ENCODE measurements around the gene GOLGA8K. TPM values are rescaled to one million over a fixed set of nuclear protein-coding genes. Genes with fewer than 3 reads are reported as not detected.
"Not testable (repeated sequence)": the region's sequence is repeated elsewhere in the genome, so short reads cannot be mapped to it uniquely, and the experiment has no call there.

Gene GOLGA8K
- polyA plus RNA-seq, 3 donors: 3.2 TPM; not detected in 2

DNA sequence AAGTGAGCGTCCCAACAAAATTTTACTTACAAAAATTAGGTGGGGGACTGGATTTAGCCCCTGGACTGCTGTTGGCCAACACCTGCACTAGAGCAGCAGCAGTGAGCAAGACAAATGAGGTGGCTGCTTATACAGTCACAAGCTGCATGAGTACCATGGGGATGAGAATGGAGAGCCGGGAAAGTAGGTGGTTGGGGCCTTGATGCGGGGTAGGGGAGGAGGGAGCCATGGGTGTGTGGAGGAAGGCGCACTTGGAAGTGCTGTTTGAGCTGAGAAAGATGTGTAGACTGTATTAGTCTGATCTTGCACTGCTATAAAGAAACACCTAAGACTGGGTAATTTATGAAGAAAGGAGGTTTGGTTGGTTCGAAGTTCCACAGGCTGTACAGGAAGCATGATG, 31.0 kb downstream of the GOLGA8K start:
- H3K27me3 Mint-ChIP-seq (ENCODE audit: low read depth in 3 of 3); intact Hi-C loops (cut with micrococcal nuclease); H3K36me3 Mint-ChIP-seq; H2AFZ ChIP-seq (ENCODE audit: insufficient read depth, low read depth, low read length, poor library complexity, severe bottlenecking); H3K9me3 Mint-ChIP-seq; H3K4me1 Mint-ChIP-seq; H3K36me3 ChIP-seq (replicated peaks in 1 of 2; ENCODE audit: control insufficient read depth in 1 of 2, insufficient read depth in 2 of 2, low read length in 2 of 2); H3K27ac Mint-ChIP-seq; H3K4me2 ChIP-seq (replicated peaks; ENCODE audit: extremely low read depth, low read length, poor library complexity, severe bottlenecking); H3K4me3 Mint-ChIP-seq; H3K27ac ChIP-seq (ENCODE audit: low read depth in 1 of 2, low read length in 2 of 2); H3K9ac ChIP-seq (ENCODE audit: insufficient read depth, low read length, poor library complexity, severe bottlenecking); H4K20me1 ChIP-seq (ENCODE audit: insufficient read depth, low read length); DNase-seq; H3K79me2 ChIP-seq (ENCODE audit: insufficient read depth, low read length); H3K4me3 ChIP-seq (replicated peaks in 1 of 3; ENCODE audit: low read depth in 2 of 3, low read length in 3 of 3); H3K4me1 ChIP-seq (ENCODE audit: control insufficient read depth in 1 of 2, insufficient read depth in 2 of 2, low read length in 2 of 2); H3K27me3 ChIP-seq (ENCODE audit: control insufficient read depth in 2 of 2, insufficient read depth in 2 of 2, low read length in 2 of 2); H3K9me3 ChIP-seq (replicated peaks in 1 of 2; ENCODE audit: control insufficient read depth in 1 of 2, insufficient read depth in 1 of 2, low read length in 2 of 2): not testable (repeated sequence)
- no CpG with 5 or more reads among the region's 5 CpGs for WGBS (ENCODE audit: insufficient coverage)

DNA sequence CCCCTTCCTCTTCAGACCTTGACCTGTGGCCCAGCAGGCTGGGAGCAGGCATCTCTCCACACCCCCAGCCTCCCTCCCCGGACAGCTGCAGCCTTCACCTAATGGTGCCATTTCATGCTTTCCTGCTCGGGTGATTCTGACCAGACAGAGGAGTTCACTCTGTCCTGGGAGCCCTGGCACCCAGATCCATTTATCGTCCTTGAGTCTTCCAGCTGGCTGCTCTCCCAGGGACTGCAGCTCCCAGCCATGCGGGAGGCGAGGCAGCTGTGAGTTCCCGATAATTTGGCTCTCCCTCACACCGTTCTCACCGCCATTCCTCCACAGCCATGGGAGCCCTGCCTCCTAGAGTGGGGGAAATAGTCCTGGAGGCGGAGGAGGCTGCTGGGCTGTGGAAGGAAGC, 32.6 kb downstream of the GOLGA8K start:
- H3K4me1 ChIP-seq (ENCODE audit: control insufficient read depth in 1 of 2, insufficient read depth in 2 of 2, low read length in 2 of 2); H3K4me3 Mint-ChIP-seq; H3K27ac ChIP-seq (ENCODE audit: low read depth in 1 of 2, low read length in 2 of 2); H3K27me3 ChIP-seq (ENCODE audit: control insufficient read depth in 2 of 2, insufficient read depth in 2 of 2, low read length in 2 of 2); DNase-seq; H3K9me3 Mint-ChIP-seq; H3K27ac Mint-ChIP-seq; intact Hi-C loops (cut with micrococcal nuclease); H3K4me1 Mint-ChIP-seq; H3K79me2 ChIP-seq (ENCODE audit: insufficient read depth, low read length); H4K20me1 ChIP-seq (ENCODE audit: insufficient read depth, low read length); H3K36me3 ChIP-seq (replicated peaks in 1 of 2; ENCODE audit: control insufficient read depth in 1 of 2, insufficient read depth in 2 of 2, low read length in 2 of 2); H3K36me3 Mint-ChIP-seq; H3K4me2 ChIP-seq (replicated peaks; ENCODE audit: extremely low read depth, low read length, poor library complexity, severe bottlenecking); H2AFZ ChIP-seq (ENCODE audit: insufficient read depth, low read depth, low read length, poor library complexity, severe bottlenecking); H3K4me3 ChIP-seq (replicated peaks in 1 of 3; ENCODE audit: low read depth in 2 of 3, low read length in 3 of 3); H3K27me3 Mint-ChIP-seq (ENCODE audit: low read depth in 3 of 3); H3K9me3 ChIP-seq (replicated peaks in 1 of 2; ENCODE audit: control insufficient read depth in 1 of 2, insufficient read depth in 1 of 2, low read length in 2 of 2); H3K9ac ChIP-seq (ENCODE audit: insufficient read depth, low read length, poor library complexity, severe bottlenecking): not testable (repeated sequence)
- WGBS (ENCODE audit: insufficient coverage): no CpG with 5 or more reads among the region's 9 CpGs

DNA sequence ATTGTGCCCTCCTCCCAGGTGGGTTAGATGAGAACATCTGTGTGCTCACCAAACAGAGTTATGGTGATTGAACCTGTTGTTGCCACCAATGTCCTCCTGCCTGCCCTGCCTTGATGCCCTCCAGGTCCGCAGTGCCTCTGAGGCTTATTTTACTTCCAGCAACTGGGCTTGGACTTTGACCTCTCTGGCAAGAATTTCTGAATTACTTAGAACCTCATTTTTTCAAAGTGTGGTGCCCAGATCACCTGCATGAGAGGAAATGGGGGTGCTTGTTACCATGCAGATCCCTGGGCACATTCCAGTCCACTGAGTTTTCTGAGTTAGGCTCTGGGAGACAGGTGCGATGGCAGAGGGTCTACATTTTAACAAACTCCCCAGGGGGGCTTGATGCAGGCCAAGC, 33.0 kb downstream of the GOLGA8K start:
- H3K9me3 Mint-ChIP-seq; H3K9me3 ChIP-seq (replicated peaks in 1 of 2; ENCODE audit: control insufficient read depth in 1 of 2, insufficient read depth in 1 of 2, low read length in 2 of 2); H3K4me2 ChIP-seq (replicated peaks; ENCODE audit: extremely low read depth, low read length, poor library complexity, severe bottlenecking); H3K79me2 ChIP-seq (ENCODE audit: insufficient read depth, low read length); H2AFZ ChIP-seq (ENCODE audit: insufficient read depth, low read depth, low read length, poor library complexity, severe bottlenecking); H3K27me3 ChIP-seq (ENCODE audit: control insufficient read depth in 2 of 2, insufficient read depth in 2 of 2, low read length in 2 of 2); H3K27ac ChIP-seq (ENCODE audit: low read depth in 1 of 2, low read length in 2 of 2); H3K9ac ChIP-seq (ENCODE audit: insufficient read depth, low read length, poor library complexity, severe bottlenecking); intact Hi-C loops (cut with micrococcal nuclease); H3K4me3 ChIP-seq (replicated peaks in 1 of 3; ENCODE audit: low read depth in 2 of 3, low read length in 3 of 3); H4K20me1 ChIP-seq (ENCODE audit: insufficient read depth, low read length); H3K4me1 Mint-ChIP-seq; H3K36me3 ChIP-seq (replicated peaks in 1 of 2; ENCODE audit: control insufficient read depth in 1 of 2, insufficient read depth in 2 of 2, low read length in 2 of 2); H3K4me3 Mint-ChIP-seq; H3K27ac Mint-ChIP-seq; H3K36me3 Mint-ChIP-seq; DNase-seq; H3K27me3 Mint-ChIP-seq (ENCODE audit: low read depth in 3 of 3); H3K4me1 ChIP-seq (ENCODE audit: control insufficient read depth in 1 of 2, insufficient read depth in 2 of 2, low read length in 2 of 2): not testable (repeated sequence)
- no CpG with 5 or more reads among the region's 2 CpGs for WGBS (ENCODE audit: insufficient coverage)

DNA sequence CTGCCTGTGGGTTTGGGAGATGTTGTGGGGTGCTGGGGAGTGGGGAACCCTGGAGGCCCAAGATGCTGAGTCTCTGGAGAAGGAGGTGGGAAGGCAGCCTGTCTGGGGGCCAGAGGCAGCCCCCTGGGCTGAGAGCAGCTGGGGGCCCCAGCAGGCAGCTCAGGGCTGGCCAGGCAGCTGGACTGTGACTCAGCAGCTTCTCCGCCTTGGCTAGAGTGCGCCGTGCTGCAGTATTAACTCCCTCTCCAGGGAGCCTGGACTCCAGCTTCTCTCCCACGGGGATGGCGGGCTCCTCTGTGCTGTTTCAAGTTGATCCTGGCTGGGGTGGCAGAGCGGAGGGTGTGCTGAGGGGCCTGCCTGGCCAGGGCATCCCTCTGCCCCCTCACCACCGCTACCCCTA, 36.6 kb downstream of the GOLGA8K start:
- H3K4me2 ChIP-seq (replicated peaks; ENCODE audit: extremely low read depth, low read length, poor library complexity, severe bottlenecking); H3K36me3 Mint-ChIP-seq; H3K4me3 Mint-ChIP-seq; H2AFZ ChIP-seq (ENCODE audit: insufficient read depth, low read depth, low read length, poor library complexity, severe bottlenecking); H3K27ac Mint-ChIP-seq; H3K4me3 ChIP-seq (replicated peaks in 1 of 3; ENCODE audit: low read depth in 2 of 3, low read length in 3 of 3); H3K79me2 ChIP-seq (ENCODE audit: insufficient read depth, low read length); H3K4me1 Mint-ChIP-seq; H3K36me3 ChIP-seq (replicated peaks in 1 of 2; ENCODE audit: control insufficient read depth in 1 of 2, insufficient read depth in 2 of 2, low read length in 2 of 2); H3K9me3 ChIP-seq (replicated peaks in 1 of 2; ENCODE audit: control insufficient read depth in 1 of 2, insufficient read depth in 1 of 2, low read length in 2 of 2); H3K27ac ChIP-seq (ENCODE audit: low read depth in 1 of 2, low read length in 2 of 2); H3K9ac ChIP-seq (ENCODE audit: insufficient read depth, low read length, poor library complexity, severe bottlenecking); H3K4me1 ChIP-seq (ENCODE audit: control insufficient read depth in 1 of 2, insufficient read depth in 2 of 2, low read length in 2 of 2); DNase-seq; intact Hi-C loops (cut with micrococcal nuclease); H3K9me3 Mint-ChIP-seq; H3K27me3 Mint-ChIP-seq (ENCODE audit: low read depth in 3 of 3); H4K20me1 ChIP-seq (ENCODE audit: insufficient read depth, low read length); H3K27me3 ChIP-seq (ENCODE audit: control insufficient read depth in 2 of 2, insufficient read depth in 2 of 2, low read length in 2 of 2): not testable (repeated sequence)
- WGBS (ENCODE audit: insufficient coverage): no CpG with 5 or more reads among the region's 7 CpGs

Data from CD14-positive monocyte (primary cell).